AG04449 (cell line): Measurements from ENCODE around the gene CBR3.

Source experiments
- CTCF ChIA-PET: fragments of 350-600 bp; formaldehyde crosslinking; extraction: SDS; loops from one replicate; lab custom pipeline; 2021; ENCODE audit warnings: antibody characterized with exemption; lab: Yijun Ruan, JAX
- POLR2A ChIA-PET: fragments of 400-600, 350-600 bp; formaldehyde crosslinking; extraction: SDS; loops from one replicate; lab custom pipeline; 2020; ENCODE audit warnings: antibody characterized with exemption, inconsistent platforms; lab: Yijun Ruan, JAX
- DNase-seq: peaks from one replicate; pipeline ENCODE4 v3.0.0-alpha.2; 2010; ENCODE audit warnings: low read depth, low spot score
- H3K4me3 ChIP-seq: 2 replicates; pipeline ENCODE4 v1.5.1; 2011; ENCODE audit warnings: low read depth, mild to moderate bottlenecking, control low read depth, low read length
- CTCF ChIP-seq: IDR thresholded peaks from one replicate; pipeline ENCODE4 v1.5.1; 2011; ENCODE audit warnings: mild to moderate bottlenecking, moderate library complexity, low read length, control low read depth, inconsistent platforms; ENCODE audit not compliant: insufficient read depth; ENCODE audit errors: missing control alignments

Gene CBR3

GRCh38 chr21:36163750-36164741 is 29.2 kb downstream of the CBR3 start:
- CTCF ChIA-PET, result interaction anchor here (0.6 to 1.3 kb wide), 3 partner anchors 13 to 48 kb away, joined by 3 read pairs; no protein-coding TSS in a partner anchor
- no peak for DNase-seq
- H3K4me3 ChIP-seq, result no peak overlapping the region
- POLR2A ChIA-PET, result no interaction called here
- TF ChIP-seq CTCF, result no peak

DNA sequence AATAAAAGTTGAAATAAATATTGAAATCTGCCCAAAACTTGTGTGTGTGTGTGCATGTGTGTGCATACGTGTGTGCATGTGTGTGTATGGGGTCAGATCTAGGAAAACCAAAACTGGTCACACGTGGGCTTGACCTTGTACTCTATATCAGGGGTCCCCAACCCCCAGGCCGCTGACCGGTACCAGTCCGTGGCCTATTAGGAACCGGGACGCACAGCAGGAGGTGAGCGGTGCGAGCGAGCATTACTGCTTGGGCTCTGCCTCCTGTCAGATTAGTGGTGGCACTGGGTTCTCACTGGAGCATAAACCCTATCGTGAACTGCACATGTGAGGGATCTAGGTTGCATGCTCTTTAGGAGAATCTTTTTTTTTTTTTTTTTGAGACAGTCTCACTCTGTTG is 30.5 kb downstream of the CBR3 start:
- no peak overlapping the region for H3K4me3 ChIP-seq
- POLR2A ChIA-PET, result no interaction called here
- CTCF ChIA-PET, result no interaction called here
- no peak for TF ChIP-seq CTCF
- no peak for DNase-seq

GRCh38 chr21:36166705-36167104 is 31.8 kb downstream of the CBR3 start:
- no peak for DNase-seq
- no peak for TF ChIP-seq CTCF
- CTCF ChIA-PET, result interaction anchor here (1.1 kb wide), 1 partner anchor 11 kb away, joined by 3 read pairs; no protein-coding TSS in a partner anchor
- POLR2A ChIA-PET, result interaction anchor here (0.5 kb wide), 1 partner anchor 226 kb away, joined by 4 read pairs; no protein-coding TSS in a partner anchor
- no peak overlapping the region for H3K4me3 ChIP-seq

- H3K4me3 ChIP-seq, result no peak overlapping the region
- CTCF ChIA-PET, result no interaction called here
- DNase-seq, result no peak
- POLR2A ChIA-PET, result no interaction called here
- no peak for TF ChIP-seq CTCF
Observed at GRCh38 chr21:36167541-36167940, 32.7 kb downstream of the CBR3 start.

DNA sequence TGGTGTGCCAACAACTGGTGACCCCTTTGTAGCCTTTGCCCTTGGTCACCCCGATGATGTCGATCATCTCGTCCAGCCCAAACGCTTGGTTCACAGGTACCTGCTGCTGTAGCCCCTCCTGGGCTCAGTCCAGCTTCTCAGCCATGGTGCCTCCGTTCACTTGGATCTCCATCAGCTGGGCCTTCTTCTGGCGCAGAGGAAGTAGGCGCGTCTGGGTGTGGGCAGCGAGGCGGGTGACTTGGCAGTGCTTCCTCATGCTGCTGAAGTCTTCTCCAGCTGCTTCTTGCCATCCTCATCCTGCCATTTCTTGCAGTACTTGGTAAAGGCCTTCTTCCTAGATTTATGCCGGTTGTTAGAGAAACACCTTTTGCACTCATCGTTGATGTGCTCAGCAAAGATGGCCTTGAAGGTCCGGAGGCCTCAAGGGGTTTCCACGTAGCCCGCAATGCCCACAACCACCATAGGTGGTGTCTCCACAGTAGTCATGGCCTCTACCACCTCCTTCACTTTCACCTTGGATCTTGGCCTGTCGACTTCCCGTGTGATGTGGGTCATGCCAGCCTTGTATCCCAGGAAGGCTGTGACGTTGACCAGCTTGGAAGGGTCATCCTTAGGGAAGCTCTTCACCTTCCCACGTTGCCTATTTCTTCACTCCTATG is 34.7 kb downstream of the CBR3 start:
- DNase-seq, result no peak
- TF ChIP-seq CTCF, result no peak
- ChIA-PET CTCF (interaction anchor here (1.5 kb wide), 1 partner anchor 42 kb away, joined by 3 read pairs; no protein-coding TSS in a partner anchor), POLR2A (no interaction called here)
- H3K4me3 ChIP-seq, result no peak overlapping the region

- ChIA-PET CTCF (no interaction called here), POLR2A (no interaction called here)
- no peak for TF ChIP-seq CTCF
- no peak for DNase-seq
- H3K4me3 ChIP-seq, result no peak overlapping the region
Observed at GRCh38 chr21:36170823-36171222, 35.9 kb downstream of the CBR3 start.
